CD4-positive, alpha-beta T cell treated with Interleukin-2 at 100 ng/mL for 4 hours (primary cell): ENCODE measurements around the gene KCNJ6.
"Not testable (repeated sequence)": the region's sequence is repeated elsewhere in the genome, so short reads cannot be mapped to it uniquely, and the experiment has no call there.

Experiments
- DNase-seq: peaks from one replicate; pipeline ENCODE4 v3.0.0-alpha.2; 2020; ENCODE audit warnings: low spot score

Gene KCNJ6, protein sequence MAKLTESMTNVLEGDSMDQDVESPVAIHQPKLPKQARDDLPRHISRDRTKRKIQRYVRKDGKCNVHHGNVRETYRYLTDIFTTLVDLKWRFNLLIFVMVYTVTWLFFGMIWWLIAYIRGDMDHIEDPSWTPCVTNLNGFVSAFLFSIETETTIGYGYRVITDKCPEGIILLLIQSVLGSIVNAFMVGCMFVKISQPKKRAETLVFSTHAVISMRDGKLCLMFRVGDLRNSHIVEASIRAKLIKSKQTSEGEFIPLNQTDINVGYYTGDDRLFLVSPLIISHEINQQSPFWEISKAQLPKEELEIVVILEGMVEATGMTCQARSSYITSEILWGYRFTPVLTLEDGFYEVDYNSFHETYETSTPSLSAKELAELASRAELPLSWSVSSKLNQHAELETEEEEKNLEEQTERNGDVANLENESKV

GRCh38 chr21:37916310-37917051 lies at the start of gene KCNJ6:
Gene KCNJ6, minus strand, starts transcription at chr21:37916457. Its CDS starts 75,775 bp downstream, at chr21:37840682.
- DNase-seq = no peak

DNA sequence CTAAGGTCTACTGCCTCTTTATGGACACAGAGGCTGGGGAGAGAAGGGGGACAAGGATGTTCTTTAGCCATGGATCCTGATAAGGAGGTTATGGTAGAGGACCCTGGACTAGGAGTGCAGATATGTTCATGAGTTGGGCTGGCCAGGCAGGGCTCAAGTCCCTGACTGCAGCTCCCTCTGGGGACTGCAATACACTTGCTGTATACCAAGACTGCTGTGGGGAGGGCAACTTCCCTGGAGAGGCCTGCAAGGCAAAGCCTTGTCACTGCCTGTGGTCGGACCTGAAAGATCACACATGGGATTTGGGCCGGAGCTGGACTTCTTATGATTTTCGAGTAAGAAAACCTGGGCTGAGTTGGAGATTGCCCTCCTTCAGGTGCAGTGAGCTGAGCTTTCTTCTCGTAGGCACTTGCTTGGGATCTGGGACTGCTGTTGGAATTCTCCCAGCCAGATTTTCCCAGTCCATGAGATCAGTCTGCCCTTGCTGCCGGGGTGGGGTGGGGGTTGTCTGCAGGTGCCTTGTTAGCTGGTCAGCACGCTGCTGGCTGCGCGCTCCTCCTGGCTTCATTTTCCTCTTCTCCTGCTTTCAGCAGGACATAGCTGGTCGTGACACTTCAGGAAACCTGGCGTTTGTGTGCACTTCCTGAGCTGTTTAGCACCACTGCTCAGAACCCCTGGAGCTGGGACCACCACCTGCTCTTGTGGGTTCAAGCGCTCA lies 49.0 kb upstream of the KCNJ6 start:
- no peak for DNase-seq

DNA sequence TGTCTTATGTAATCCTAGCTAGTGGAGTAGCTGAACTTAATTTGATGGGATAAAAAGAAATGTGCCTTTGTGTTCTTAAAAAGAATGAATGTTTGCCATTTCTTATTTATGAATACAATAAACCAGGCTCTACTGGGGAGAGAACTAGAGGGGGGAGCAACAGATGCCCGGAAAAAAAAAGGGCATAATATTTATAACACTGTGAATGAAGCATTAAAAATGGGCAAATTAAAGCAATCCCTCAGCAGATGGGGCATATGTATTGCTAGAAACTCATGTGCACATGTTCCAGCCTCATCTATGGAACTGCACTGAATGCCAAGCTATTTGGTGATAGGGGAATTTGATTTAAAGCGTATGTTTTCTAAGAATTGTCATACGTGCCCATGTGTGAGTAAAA lies 42.3 kb upstream of the KCNJ6 start:
- DNase-seq = no peak

GRCh38 chr21:37956772-37957171 lies 40.5 kb upstream of the KCNJ6 start:
- no peak for DNase-seq

GRCh38 chr21:37945036-37945435 lies 28.8 kb upstream of the KCNJ6 start:
- no peak for DNase-seq

- no peak for DNase-seq
Measured at GRCh38 chr21:37944496-37944895, 28.2 kb upstream of the KCNJ6 start.

- DNase-seq = no peak
Measured at GRCh38 chr21:37940691-37941090, 24.4 kb upstream of the KCNJ6 start.

DNA sequence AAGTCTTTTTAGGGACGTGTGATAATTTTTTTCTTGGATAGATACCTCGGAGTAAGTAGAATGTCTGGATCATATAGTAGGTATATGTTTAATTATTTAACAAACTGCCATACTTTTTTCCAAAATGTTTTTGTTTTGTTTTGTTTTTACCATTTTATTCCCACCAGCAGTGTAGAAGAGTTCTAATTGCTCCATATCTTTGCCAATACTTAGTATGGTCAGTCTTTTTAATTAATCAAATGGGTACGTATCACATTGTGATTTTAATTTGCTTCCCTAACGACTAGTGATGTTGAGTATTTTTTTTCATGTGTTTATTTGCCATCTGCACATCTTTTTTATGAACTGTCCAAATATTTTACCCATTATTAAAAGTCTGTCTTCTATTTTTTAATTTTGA lies 23.6 kb upstream of the KCNJ6 start:
- no peak for DNase-seq

- no peak for DNase-seq
Measured at GRCh38 chr21:37939251-37939650, 23.0 kb upstream of the KCNJ6 start.

GRCh38 chr21:37937668-37938067 lies 21.4 kb upstream of the KCNJ6 start:
- no peak for DNase-seq

GRCh38 chr21:37936010-37936785 lies 19.9 kb upstream of the KCNJ6 start:
- no peak for DNase-seq

DNA sequence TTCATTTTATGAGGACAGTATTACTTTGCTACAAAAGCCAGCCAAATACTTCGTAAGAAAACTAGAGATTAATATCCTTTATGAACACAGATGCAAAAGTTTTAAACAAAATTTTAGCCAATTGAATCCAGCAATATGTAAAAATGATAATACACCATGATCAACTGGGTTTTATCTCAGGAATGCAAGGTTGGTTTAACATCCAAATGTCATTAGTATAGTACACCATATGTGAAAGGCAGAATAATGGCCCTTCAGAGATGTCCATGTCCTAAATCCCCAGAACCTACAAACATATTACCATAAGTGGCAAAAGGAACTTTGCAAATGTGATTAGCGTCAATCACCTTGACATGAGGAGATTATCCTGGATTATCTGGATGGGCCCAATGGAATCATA lies 16.7 kb upstream of the KCNJ6 start:
- DNase-seq = no peak

- no peak for DNase-seq
Measured at GRCh38 chr21:37927711-37928110, 11.5 kb upstream of the KCNJ6 start.

DNA sequence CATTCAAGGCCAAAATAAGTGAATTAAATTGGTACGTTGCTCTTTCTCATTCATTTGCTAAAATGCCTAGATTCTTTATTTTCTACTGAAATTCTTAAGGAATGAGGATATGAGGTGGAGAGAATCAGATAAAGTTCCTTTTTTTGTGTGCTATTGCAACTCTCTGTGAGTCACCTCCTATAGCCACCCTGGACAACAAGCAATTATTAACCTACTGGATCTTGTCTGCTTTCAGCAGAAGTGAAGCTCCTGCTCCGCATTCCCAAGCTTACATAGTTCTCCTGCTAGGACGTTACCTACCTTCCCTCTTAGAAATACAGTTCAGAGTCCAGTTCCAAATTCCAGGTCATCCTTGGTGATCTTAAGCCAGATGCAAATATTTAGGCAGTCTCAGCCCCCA lies 4.8 kb upstream of the KCNJ6 start:
- no peak for DNase-seq

- not testable (repeated sequence) for DNase-seq
Measured at GRCh38 chr21:37920302-37920701, 4.0 kb upstream of the KCNJ6 start.

GRCh38 chr21:37917612-37918011 lies 1.4 kb upstream of the KCNJ6 start:
- DNase-seq = no peak

GRCh38 chr21:37915941-37916309 lies 332 bp downstream of the KCNJ6 start:
- DNase-seq = no peak

DNA sequence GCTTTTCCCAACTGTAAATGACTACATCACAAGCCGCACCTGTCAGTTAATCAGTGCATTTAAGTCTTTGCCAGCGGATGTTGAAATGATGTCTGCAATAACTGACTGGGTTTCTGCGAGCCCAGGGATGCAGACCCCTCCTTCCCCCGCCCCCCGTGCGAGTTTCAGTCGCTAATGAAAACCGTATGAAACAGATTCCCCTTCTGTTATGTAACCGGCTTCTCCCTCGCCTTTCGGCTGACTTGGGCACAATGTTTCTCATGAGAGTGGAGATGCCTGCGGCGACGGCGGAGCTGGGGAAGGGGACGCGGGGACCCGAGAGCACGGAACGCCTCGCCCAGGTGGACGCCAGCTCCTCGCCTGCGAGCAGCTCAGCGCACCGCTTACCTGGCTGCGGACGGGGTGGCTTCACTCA lies 753 bp downstream of the KCNJ6 start:
- DNase-seq = no peak

GRCh38 chr21:37912616-37913015 lies 3.6 kb downstream of the KCNJ6 start:
- DNase-seq = no peak

DNA sequence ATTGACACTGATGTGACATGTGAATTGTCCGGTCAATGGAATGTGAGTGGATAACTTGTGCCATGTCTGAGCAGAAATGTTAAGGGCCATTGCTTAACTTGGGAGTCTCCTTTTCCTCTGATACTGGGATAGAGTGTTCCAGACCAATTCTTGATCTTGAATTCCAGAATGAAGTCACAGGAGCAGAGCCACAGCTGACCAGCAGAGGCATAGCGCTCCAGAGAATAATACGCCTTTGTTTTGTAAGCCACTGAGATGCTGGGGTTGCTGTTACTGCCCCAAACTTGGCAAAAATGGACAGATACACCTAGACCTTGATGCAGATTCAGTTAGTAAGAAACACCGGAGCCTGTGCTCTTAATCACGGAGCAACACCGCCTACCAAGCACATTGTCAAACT lies 6.3 kb downstream of the KCNJ6 start:
- no peak for DNase-seq

GRCh38 chr21:37908691-37909090 lies 7.6 kb downstream of the KCNJ6 start:
- no peak for DNase-seq

DNA sequence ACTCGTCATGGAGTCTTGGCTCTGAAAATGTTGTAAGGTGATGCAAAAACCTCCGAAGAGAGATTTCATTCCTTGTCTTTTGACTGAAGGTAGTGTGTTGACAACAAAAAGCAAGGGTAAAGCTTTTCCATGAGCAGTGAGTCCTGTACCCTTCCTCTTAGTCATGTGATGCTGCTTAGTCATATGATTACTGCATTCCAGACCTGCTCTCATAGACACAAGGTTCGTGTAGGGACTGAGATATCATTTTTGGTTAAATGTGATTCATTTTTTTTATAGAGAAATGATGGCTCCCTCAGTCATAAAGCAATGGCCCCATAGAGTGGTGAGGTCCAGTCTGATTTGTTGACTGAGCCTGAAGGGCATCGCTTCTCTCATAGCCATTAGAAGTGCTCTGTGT lies 9.2 kb downstream of the KCNJ6 start:
- no peak for DNase-seq
